ENCODE data around the gene SLC22A1. TPM values are rescaled to one million over a fixed set of nuclear protein-coding genes. Genes with fewer than 3 reads are reported as not detected.
"Not testable (repeated sequence)": the region's sequence is repeated elsewhere in the genome, so short reads cannot be mapped to it uniquely, and the experiment has no call there.

Gene SLC22A1
- total RNA-seq, 4 donors from 2014 or later, result 0.35 to 0.67 (median 0.58) TPM; not detected in 1

GRCh38 chr6:160133441-160134336 is 12.1 kb downstream of the SLC22A1 start:
- TF ChIP-seq POLR2AphosphoS5 (IDR thresholded peaks at IDR 0.05) (no peak), EP300 (IDR thresholded peaks at IDR 0.05) (no peak), POLR2A (IDR thresholded peaks at IDR 0.05) (no peak)
- TF ChIP-seq, protein P1, sequence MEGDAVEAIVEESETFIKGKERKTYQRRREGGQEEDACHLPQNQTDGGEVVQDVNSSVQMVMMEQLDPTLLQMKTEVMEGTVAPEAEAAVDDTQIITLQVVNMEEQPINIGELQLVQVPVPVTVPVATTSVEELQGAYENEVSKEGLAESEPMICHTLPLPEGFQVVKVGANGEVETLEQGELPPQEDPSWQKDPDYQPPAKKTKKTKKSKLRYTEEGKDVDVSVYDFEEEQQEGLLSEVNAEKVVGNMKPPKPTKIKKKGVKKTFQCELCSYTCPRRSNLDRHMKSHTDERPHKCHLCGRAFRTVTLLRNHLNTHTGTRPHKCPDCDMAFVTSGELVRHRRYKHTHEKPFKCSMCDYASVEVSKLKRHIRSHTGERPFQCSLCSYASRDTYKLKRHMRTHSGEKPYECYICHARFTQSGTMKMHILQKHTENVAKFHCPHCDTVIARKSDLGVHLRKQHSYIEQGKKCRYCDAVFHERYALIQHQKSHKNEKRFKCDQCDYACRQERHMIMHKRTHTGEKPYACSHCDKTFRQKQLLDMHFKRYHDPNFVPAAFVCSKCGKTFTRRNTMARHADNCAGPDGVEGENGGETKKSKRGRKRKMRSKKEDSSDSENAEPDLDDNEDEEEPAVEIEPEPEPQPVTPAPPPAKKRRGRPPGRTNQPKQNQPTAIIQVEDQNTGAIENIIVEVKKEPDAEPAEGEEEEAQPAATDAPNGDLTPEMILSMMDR (IDR thresholded peaks at IDR 0.05), result no peak
- no peak for ATAC-seq
- H3K36me3 ChIP-seq, result no peaks in the 10 kb centered on the region
- H3K27me3 ChIP-seq, result no peaks in the 10 kb centered on the region
- no peak overlapping the region for H3K4me3 ChIP-seq
- H3K27ac ChIP-seq, result no peak overlapping the region
- WGBS, 2 donors (ENCODE audit: low coverage in 1 of 2), result 79 to 81% methylated on average over 13 to 25 of the region's 47 CpGs
- peaks cover 0 to 8% (median 0%) of the 10 kb centered on the region in 3 donors for H3K4me1 ChIP-seq
- no peaks in the 10 kb centered on the region for H3K9me3 ChIP-seq

DNA sequence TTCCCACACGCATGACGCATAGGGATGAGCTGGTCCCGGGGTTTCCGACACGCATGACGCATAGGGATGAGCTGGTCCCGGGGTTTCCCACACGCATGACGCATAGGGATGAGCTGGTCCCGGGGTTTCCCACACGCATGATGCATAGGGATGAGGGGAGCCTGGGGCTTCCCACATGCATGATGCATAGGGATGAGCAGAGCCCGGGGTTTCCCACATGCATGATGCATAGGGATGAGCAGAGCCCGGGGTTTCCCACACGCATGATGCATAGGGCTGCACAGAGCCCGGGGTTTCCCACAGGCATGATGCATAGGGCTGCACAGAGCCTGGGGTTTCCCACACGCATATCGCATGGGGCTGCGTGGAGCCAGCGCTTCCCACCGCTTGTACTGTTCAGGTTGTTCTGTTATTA is 12.7 kb downstream of the SLC22A1 start:
- not testable (repeated sequence) for H3K36me3 ChIP-seq, H3K27ac ChIP-seq, H3K4me3 ChIP-seq, H3K27me3 ChIP-seq, ATAC-seq, H3K9me3 ChIP-seq
- peaks cover 0 to 15% (median 0%) of the 10 kb centered on the region in 3 donors for H3K4me1 ChIP-seq
- no CpG with 5 or more reads among the region's 20 CpGs for WGBS, 2 donors (ENCODE audit: low coverage in 1 of 2)

- H3K27me3 ChIP-seq, result no peaks in the 10 kb centered on the region
- TF ChIP-seq POLR2AphosphoS5 (IDR thresholded peaks at IDR 0.05) (no peak), POLR2A (IDR thresholded peaks at IDR 0.05) (no peak), EP300 (IDR thresholded peaks at IDR 0.05) (no peak)
- TF ChIP-seq, protein P1 (IDR thresholded peaks at IDR 0.05), result no peak
- 79 to 85% methylated on average over 4 of the region's 6 CpGs for WGBS, 2 donors (ENCODE audit: low coverage in 1 of 2)
Observed at GRCh38 chr6:160134779-160135547, 13.3 kb downstream of the SLC22A1 start.

GRCh38 chr6:160135907-160136655 is 14.5 kb downstream of the SLC22A1 start:
- no peak for TF ChIP-seq EP300 (IDR thresholded peaks at IDR 0.05)
- TF ChIP-seq POLR2AphosphoS5 (IDR thresholded peaks at IDR 0.05), result no peak
- TF ChIP-seq POLR2A (IDR thresholded peaks at IDR 0.05), result no peak
- TF ChIP-seq, protein P1 (IDR thresholded peaks at IDR 0.05), result no peak
- WGBS, 2 donors (ENCODE audit: low coverage in 1 of 2), result 42 to 73% methylated on average over 10 of the region's 21 CpGs
- Histone ChIP-seq H3K36me3 (no peaks in the 10 kb centered on the region), H3K4me1 (peaks cover 0 to 30% (median 2%) of the 10 kb centered on the region in 3 donors), H3K9me3 (no peaks in the 10 kb centered on the region), H3K27me3 (no peaks in the 10 kb centered on the region), H3K4me3 (no peak overlapping the region), H3K27ac (no peak overlapping the region)
- ATAC-seq, result no peak

More at GRCh38 chr6:160134779-160135547, 13.3 kb downstream of the SLC22A1 start:
- Histone ChIP-seq H3K4me3 (no peak overlapping the region), H3K36me3 (no peaks in the 10 kb centered on the region), H3K9me3 (no peaks in the 10 kb centered on the region), H3K27ac (no peak overlapping the region), H3K4me1 (peaks cover 0 to 21% (median 0%) of the 10 kb centered on the region in 3 donors)
- ATAC-seq, result no peak

Data from gastroesophageal sphincter (tissue), 4 donors.